NCI-H1048 (cell line): Measurements from ENCODE around the gene RPL29.
A peak's percentile ranks its signal among the peaks of the same experiment; 100 is the strongest.

Experiments
- DNase-seq: peaks from one replicate; lab custom pipeline; 2025; lab: John Stamatoyannopoulos, UW

RPL29 gene

GRCh38 chr3:51982352-51982837 is 13.3 kb downstream of the RPL29 start:
- DNase-seq = no peak

GRCh38 chr3:51980253-51980652 is 15.4 kb downstream of the RPL29 start:
- no peak for DNase-seq

GRCh38 chr3:51978143-51978502 is 17.6 kb downstream of the RPL29 start:
- no peak for DNase-seq

- DNase-seq = no peak
Measured at GRCh38 chr3:51977446-51978142, 18.1 kb downstream of the RPL29 start.

- no peak for DNase-seq
Measured at GRCh38 chr3:51975852-51976549, 19.7 kb downstream of the RPL29 start.

GRCh38 chr3:51974963-51975851 is 20.5 kb downstream of the RPL29 start, which contains the start of gene ABHD14A:
TSS of gene ABHD14A (plus strand) at chr3:51975064. CDS start at chr3:51975136, 72 bp downstream.
- DNase-seq = no peak

- DNase-seq = no peak
Measured at GRCh38 chr3:51974277-51974962, 21.3 kb downstream of the RPL29 start.

GRCh38 chr3:51971350-51971749 is 24.3 kb downstream of the RPL29 start:
- no peak for DNase-seq

GRCh38 chr3:51970606-51971300 is 24.9 kb downstream of the RPL29 start:
- no peak for DNase-seq

- DNase-seq = no peak
Measured at GRCh38 chr3:51969841-51970240, 25.9 kb downstream of the RPL29 start.

- DNase-seq = no peak
Measured at GRCh38 chr3:51968883-51969678, 26.6 kb downstream of the RPL29 start.

GRCh38 chr3:51968170-51968775 is 27.4 kb downstream of the RPL29 start:
- DNase-seq = no peak

- peak; percentile 69 for DNase-seq
Measured at GRCh38 chr3:51967384-51968169, 28.1 kb downstream of the RPL29 start, which contains the start of gene PCBP4. TSS of gene PCBP4 (minus strand) at chr3:51967454. CDS start at chr3:51961240, 6,214 bp downstream.

- no peak for DNase-seq
Measured at GRCh38 chr3:51966922-51967383, 28.7 kb downstream of the RPL29 start.

GRCh38 chr3:51966486-51966885 is 29.2 kb downstream of the RPL29 start:
- no peak for DNase-seq

- no peak for DNase-seq
Measured at GRCh38 chr3:51966016-51966415, 29.7 kb downstream of the RPL29 start.

- no peak for DNase-seq
Measured at GRCh38 chr3:51964521-51964920, 31.2 kb downstream of the RPL29 start.

GRCh38 chr3:51963951-51964451 is 31.7 kb downstream of the RPL29 start:
- DNase-seq = no peak
